GM19397 (cell line): ENCODE data around the gene LSR.

Source experiments
- ATAC-seq: cut with Tn5 transposase; IDR thresholded peaks from one replicate; pipeline ENCODE4 v1.9.1; 2021; ENCODE audit warnings: mild to moderate bottlenecking, moderate library complexity; ENCODE audit not compliant: unreplicated experiment

Gene LSR

DNA sequence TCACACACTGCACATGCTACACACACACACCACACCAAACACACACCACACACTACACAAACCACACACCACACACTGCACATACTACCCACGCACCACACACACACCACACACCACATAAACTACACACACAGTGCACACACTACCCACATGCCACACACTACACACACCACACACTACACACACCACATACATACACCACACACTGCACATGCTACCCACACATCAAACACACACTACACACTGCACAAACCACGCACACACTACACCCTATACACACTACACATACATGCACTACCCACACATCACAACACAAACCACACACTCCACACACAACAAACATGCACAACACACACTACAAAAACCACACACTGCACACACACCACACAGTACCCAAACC is 49.1 kb downstream of the LSR start:
- ATAC-seq, result no peak

DNA sequence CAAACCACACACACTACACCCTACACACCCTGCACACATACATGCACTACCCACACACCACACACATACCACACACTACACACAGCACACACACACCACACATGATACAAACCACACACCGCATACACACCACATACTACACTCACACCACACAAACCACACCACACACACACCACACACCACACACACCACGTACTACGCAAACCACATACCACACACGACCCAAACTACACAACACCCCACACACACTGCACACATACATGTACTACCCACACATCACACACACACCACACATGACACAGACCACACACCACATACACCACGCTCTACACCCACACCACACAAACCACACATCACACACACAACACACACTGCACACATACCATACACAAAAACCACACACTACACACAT is 49.8 kb downstream of the LSR start:
- ATAC-seq, result no peak

DNA sequence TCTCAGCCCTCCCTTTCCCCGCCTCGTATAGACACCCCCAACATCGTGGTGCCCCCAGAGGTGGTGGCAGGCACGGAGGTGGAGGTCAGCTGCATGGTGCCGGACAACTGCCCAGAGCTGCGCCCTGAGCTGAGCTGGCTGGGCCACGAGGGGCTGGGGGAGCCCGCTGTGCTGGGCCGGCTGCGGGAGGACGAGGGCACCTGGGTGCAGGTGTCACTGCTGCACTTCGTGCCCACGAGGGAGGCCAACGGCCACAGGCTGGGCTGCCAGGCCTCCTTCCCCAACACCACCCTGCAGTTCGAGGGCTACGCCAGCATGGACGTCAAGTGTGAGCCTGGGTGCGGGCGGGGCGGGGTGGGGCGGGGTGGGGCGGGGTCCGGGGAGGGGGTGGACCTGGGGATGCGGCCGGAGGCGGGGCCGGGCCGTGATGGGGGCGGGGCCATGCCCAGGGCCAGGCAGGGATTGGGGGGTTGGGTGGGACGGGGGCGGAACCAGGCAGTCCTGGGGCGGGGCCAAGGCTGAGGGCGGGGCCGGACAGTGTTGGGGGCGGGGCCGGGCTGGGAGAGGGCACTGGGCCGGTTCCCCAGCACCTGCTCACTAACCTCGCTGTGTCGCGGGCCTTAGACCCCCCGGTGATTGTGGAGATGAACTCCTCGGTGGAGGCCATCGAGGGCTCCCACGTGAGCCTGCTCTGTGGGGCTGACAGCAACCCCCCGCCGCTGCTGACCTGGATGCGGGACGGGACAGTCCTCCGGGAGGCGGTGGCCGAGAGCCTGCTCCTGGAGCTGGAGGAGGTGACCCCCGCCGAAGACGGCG is 50.9 kb downstream of the LSR start:
- no peak for ATAC-seq

DNA sequence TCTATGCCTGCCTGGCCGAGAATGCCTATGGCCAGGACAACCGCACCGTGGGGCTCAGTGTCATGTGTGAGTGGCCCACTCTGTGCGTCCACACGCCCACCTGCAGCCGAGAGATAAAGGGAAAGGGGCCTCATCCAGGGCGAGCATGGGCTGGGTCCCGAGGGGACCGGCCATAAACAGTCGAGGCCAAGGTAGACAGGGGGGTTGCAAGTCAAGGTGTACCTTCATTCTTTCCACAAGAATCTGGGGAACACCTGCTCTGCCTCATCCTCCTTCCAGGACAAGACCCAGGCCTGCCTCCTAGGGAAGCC is 51.5 kb downstream of the LSR start:
- no peak for ATAC-seq

DNA sequence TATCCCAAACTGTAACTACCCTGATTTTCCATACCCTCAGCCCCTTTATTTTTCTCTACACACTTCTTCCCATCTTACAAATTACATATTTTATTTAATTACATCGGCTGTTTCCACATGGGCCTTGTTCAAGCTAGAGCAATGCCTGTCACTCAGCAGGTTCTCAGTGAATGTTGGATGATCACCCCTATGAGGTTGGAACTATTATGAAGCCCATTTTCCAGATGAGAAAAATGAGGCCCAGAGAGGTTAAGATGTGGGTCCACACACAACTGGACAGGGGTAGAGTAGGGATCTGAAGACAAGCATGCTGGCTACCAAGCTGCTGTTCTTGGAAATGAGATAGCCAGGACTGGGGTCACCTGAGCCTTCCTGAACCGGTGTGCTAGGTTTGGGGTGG is 53.2 kb downstream of the LSR start:
- no peak for ATAC-seq

DNA sequence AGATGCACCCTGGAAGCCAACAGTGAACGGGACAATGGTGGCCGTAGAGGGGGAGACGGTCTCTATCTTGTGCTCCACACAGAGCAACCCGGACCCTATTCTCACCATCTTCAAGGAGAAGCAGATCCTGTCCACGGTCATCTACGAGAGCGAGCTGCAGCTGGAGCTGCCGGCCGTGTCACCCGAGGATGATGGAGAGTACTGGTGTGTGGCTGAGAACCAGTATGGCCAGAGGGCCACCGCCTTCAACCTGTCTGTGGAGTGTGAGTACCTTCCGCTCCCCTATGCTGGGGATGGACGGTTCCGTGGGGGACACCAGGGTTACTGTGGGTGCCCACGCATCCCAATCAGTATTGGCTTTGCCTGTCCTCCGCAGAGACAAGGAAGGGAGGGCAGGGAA is 53.6 kb downstream of the LSR start:
- no peak for ATAC-seq

DNA sequence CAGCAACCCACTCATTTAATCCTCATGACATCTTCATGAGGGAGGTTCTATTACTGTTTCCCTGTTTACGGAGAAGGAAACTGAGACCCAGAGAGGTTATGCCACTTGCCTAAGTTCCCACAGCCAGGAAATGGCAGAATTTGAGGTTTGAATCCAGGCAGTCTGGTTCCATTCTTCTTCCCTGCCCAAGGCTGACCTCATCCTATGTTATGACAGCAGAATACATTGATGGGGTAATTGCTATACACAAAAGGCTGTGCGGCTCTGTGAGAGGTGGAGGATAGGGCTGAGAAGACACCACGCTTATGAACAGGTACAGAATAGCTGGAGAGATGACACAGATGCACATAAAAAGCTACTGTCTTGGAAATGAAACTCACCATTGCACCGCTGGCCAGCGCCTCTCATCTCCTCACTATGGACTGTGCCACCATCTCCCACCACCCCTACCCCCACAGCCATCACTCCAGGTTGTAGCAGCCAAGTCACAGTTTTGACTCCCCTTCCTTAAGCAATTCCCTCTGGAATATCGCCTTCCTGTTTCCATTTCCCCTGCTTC is 54.6 kb downstream of the LSR start:
- no peak for ATAC-seq

DNA sequence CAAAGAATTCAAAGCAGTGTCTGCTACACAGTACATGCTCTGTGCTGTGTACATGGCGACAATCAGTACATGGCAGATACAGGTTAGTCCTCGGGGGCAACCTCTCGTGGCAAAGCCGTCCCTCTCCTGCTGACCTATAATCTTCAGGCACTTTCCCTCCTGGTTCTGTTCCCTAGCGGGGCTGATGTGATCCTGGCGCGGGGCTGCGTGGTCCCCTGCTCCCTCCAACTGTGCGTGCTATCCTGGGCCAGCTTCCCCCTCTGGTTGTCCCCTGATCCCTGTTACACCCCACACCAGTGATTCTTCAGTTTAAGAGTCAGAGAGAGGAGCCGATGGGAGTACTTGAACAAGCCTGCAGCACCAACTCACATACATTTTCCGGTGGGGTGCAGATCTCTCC is 55.2 kb downstream of the LSR start:
- no peak for ATAC-seq

DNA sequence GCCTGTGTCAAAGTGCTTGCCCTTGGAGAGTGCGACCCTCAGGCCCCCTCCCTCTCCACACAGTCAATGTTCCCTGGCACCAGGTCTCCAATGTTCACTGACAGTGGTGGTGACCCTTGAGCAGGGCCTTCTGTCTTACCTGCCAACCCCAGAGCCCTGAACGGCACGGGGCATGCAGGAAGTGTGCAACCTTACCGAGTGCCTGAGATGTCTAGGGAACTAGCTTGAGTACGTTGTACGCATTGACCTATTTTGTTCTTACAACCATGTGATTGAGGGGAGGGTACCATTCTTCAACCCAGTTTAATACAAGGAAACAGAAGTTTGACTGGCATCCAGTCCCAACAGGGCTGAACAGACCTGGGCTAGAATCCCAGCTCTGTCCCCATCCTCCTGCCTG is 56.4 kb downstream of the LSR start:
- no peak for ATAC-seq

DNA sequence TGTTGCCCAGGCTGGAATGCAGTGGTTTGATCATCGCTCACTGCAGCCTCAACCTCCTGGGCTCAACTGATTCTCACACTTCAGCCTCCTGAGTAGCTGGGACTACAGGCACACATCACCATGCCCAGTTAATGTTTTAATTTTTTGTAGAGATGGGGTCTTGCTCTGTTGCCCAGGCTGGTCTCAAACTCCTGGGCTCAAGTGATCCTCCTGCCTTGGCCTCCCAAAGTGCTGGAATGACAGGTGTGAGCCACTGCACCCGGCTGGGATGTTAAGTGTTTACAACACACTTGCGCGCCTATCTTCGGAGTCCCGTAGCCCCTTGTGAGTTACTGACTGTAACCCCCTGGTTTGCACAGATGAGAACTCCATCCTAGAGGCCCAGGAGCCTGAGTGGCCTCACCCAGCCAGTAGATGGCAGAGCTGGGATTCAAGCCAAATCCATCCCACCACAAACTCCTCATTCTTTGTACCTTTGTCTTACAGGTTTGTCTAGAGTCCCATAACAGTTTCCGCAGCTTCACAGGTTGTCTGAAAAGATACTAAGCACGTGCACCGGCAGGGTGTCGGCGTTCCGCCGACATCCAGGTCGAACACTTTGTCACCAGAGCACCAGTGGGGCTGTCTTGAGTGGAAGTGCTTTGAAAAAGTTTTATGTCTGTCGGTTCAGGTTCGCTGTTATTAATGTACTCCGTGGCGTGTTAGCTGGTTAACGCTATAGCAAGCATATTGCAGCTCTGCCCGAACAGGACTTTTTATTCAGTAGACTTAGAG is 57.9 kb downstream of the LSR start:
- ATAC-seq, result no peak

DNA sequence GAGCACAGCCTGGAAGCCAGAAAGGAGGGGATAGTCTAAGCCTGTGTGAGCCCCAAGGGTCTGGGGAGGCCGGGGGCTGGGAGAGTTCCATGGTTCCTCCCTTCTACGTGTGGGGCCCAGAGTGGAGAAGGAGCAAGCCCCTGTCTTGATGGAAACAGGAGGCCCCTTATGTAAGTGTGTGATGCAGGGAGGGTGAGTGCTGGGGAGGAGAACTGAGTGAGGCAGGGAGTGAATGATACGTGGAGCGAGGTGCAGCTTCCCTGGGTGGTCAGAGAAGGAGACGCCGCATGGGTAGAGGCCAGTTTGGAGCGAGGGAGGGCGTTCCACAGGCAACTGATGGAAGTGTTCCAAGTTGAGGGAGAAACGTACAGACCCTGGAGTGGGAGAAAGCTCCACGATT is 59.1 kb downstream of the LSR start:
- ATAC-seq, result no peak

DNA sequence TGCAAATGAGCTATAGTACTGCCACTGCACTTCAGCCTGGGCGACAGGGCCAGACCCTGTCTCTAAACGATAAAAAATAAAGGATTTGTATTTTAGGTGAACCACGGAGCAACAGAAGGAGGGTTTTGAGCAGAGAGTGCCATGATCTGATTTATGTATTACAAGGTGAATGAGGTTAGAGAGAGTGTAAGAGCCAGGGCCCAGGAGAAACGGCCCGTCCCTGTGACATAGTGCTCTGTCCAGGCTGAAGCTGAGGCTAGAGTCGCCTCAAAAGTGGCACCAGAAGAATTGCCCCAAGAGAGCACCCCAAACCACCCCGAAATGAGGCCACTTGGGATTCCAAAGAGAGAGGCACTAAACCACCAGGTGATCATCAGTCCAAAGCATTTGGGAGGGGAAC is 60.1 kb downstream of the LSR start:
- ATAC-seq, result no peak

DNA sequence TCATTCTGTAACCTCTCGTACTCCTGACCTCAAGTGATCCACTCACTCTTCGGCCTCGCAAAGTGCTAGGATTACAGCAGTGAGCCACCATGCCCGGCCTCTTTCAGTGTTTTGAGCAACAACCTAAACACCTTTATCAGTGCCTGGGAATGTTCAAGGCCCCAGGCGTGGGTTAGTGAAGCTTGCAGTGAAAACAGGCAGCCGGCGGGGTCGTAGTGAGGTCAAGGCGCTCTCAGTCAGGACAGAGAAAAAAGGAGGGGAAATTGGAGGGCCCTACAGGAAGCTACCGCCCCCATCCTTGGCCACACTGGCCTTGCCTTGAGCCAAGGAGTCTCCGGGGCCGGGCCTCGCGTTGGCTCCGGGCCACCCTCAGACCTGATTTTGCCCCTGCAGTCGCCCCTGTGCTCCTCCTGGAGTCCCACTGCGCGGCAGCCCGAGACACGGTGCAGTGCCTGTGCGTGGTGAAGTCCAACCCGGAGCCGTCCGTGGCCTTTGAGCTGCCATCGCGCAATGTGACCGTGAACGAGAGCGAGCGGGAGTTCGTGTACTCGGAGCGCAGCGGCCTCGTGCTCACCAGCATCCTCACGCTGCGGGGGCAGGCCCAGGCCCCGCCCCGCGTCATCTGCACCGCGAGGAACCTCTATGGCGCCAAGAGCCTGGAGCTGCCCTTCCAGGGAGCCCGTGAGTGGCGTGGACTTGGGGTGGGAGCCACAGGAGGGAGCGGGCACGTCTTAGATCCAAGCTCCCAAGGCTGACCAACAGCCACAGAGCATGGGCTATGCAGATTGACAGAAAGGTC is 60.9 kb downstream of the LSR start:
- ATAC-seq, result no peak

DNA sequence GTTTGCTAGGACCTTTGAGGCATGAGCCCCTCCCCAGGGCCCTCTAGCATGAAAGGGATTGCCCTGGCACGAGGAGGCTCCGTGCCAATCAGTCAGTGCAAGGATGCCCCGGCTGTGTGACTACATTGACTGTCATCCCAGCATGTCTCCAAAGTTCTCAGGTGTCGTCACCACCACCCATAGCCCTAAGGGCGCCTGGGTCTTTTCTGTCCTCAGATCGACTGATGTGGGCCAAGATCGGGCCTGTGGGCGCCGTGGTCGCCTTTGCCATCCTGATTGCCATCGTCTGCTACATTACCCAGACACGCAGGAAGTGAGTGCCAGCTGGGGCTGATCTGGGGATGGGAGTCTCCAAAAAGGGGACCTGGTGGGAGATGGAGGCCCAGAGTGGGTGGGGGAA is 61.5 kb downstream of the LSR start:
- no peak for ATAC-seq

DNA sequence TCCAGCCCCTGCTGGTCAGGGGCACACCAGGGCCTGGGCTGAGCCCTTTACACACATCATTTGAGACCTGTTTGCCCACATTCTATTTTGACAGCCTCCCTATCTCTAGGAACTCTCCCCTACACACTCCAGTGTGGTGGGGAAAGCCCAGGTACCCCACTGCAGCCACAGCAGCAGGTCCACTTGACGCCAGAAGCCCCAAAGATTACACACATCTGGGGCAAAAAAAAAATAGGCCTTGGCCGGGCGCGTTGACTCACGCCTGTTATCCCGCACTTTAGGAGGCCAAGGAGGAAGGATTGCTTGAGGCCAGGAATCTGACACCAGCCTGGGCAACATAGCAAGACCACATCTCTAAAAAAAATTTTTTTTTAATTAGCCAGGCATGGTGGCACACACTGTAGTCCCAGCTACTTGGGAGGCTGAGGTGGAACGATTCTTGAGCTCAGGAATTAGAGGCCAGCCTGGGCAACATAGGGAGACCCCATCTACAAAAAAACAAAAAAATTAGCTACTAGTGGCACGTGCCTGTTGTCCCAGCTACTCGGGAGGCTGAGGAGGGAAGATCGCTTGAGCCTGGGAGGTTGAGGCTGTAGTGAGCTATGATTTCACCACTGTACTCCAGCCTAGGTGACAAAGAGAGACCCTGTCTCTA is 62.1 kb downstream of the LSR start:
- no peak for ATAC-seq

DNA sequence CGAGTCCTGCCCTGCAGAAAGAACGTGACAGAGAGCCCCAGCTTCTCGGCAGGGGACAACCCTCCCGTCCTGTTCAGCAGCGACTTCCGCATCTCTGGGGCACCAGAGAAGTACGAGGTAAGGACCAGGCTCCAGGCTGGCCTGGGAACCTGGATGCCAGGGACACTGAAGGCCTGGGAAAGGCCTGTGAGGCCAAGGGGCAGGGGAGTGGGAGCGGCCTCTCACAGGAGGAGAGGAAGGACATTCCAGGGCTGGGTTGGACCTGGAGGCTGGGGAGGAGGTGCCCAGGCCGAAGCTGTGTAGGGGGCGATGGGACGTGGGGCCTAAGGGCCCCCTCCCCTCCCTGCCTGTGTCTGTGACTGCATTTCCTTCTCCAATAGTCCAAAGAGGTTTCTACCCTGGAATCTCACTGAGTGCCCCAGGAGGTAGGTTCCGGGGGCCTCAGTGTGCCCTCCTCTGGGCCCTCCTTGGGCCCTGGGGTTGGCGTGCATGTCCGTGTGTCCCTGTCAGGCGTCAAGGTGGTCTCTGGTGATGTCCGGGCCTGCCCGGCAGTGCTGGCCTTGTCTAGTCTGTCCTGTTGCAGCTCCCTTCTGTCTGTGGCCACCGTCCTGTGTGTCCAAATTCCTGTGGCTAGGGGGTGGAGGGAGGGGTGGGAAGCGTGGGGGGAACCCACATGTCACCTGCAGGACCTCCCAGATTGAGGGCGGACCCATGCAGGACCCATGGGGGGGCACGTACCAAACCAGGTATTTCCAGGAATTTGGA is 63.3 kb downstream of the LSR start:
- ATAC-seq, result no peak

DNA sequence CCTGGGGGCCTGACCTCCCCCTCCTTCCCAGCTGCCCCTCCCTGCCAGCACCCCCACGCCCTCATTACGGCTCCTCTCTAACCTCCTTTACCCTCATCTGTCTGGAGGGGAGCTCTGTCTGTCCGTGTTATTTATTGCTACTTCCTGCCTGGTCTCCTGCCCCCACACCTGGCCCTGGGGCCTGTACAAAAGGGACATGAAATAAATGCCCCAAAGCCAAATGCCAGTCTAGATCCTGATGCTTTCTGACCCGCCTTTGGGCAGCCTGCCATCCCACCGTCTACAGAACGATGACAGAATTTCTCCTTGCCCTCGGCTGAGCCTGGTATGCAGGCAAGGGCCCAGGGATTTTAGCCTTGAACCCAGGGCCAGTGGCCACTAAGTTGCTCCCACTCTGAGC is 64.8 kb downstream of the LSR start:
- ATAC-seq, result no peak

DNA sequence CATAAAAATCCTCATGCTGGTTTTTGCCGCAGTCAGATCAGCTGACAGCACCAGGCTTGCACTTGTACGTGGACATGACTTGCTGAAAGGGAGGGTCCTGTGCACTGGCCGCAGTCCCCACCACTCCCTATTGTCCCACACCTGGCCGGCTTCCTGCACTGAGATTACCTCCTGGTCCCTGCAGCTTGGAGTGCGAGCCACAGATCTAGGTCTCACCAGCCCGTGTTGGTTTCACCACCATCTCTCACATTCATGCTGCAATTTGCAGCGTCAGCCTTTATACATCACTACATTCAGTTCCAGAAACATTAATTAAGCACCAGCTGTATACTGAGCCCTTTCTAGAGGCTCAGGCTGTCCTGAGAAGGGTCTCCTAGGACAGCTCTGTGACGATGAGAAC is 65.2 kb downstream of the LSR start:
- ATAC-seq, result no peak

DNA sequence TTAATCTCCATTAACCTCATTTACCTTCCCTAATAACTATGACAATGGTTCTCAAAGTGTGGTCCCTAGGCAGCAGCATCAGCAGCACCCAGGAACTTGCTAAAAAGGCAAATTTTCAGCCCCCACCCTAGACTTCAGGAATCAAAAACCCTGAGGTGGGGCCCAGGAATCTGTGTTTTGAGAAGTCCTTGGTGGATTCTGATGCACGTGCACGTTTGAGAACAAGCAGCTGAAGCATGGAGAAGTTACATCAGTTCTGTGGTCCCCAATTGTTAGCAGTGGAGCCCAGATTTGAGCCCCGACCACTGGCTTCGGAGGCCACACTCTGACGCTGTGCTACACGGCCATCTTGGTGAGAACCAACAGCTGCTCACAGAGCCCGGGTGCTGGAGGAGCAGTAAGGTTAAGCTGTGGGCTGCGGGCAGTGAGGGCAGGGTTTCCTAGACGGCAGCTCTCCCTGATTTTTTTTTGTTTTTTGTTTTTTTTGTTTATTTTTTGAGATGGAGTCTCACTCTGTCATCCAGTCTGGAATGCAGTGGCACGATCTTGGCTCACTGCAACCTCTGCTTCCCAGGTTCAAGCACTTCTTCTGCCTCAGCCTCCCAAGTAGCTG is 66.2 kb downstream of the LSR start:
- ATAC-seq, result no peak

DNA sequence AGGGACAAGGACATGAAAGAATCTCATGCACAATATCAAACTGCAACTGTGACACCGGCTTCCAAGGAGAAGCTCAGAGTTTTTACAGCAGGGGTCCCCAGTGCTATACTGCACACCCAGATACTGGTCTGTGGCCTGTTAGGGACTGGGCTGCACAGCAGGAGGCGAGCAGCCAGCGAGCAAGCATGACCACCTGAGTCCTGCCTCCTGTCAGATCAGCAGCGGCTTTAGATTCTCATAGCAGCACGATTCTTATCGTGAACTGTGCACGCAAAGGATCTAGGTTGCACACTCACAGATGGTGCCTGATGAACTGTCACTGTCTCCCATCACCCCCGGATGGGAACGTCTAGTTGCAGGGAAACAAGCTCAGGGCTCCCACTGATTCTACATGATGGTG is 67.1 kb downstream of the LSR start:
- ATAC-seq, result no peak
